Uterus (tissue), 4 donors: ENCODE measurements around the gene NOG. TPM values are rescaled to one million over a fixed set of nuclear protein-coding genes. Genes with fewer than 3 reads are reported as not detected.
A peak's percentile ranks its signal among the peaks of the same experiment; 100 is the strongest.

Experiments used
- DNase-seq, 2 donors: peaks; one replicate each; pipeline ENCODE4 v3.0.0-alpha.2; 2019 to 2020
- H3K27ac ChIP-seq, 2 donors: fragments of 200-600 bp; sonication (generic); 1 replicate in 1 of 2; 2 replicates in 1 of 2; pipeline ENCODE4 v1.5.1; 2016 to 2018
- H3K27me3 ChIP-seq, 2 donors: fragments of 200-600 bp; sonication (generic); one replicate each; pipeline ENCODE4 v1.5.1; 2018 to 2019; ENCODE audit warnings: control low read depth in 1 of 2
- H3K36me3 ChIP-seq, 2 donors: fragments of 200-600 bp; sonication (generic); one replicate each; pipeline ENCODE4 v1.5.1; 2019; ENCODE audit warnings: control low read depth in 1 of 2
- H3K4me1 ChIP-seq, 2 donors: fragments of 200-600 bp; sonication (generic); one replicate each; pipeline ENCODE4 v1.5.1; 2018 to 2019; ENCODE audit warnings: control low read depth in 1 of 2
- H3K4me3 ChIP-seq, 2 donors: fragments of 200-600 bp; sonication (generic); 1 replicate in 1 of 2; 2 replicates in 1 of 2; pipeline ENCODE4 v1.5.1; 2018 to 2019; ENCODE audit warnings: mild to moderate bottlenecking in 1 of 2
- H3K9me3 ChIP-seq, 2 donors: fragments of 200-600 bp; sonication (generic); one replicate each; pipeline ENCODE4 v1.5.1; 2019; ENCODE audit warnings: control low read depth in 1 of 2
- CTCF ChIP-seq, 4 experiments: fragments of 200-600 bp in 2 of 4; fragments of 450-650 bp in 2 of 4; sonication (generic) in 2 of 4; IDR thresholded peaks; one replicate each; pipeline ENCODE4 v1.5.1; 2016 to 2019; ENCODE audit warnings: antibody characterized with exemption in 4 of 4, mild to moderate bottlenecking in 2 of 4, moderate library complexity in 1 of 4
- POLR2A ChIP-seq, 2 donors: fragments of 450-650 bp; IDR thresholded peaks; one replicate each; pipeline ENCODE4 v1.6.1; 2016; ENCODE audit warnings: antibody characterized with exemption in 2 of 2, mild to moderate bottlenecking in 1 of 2, moderate library complexity in 1 of 2
- intact Hi-C: fragments of 100-400 bp; cut with DNase I; formaldehyde crosslinking; loops from one replicate; pipeline ENCODE4 v1.15.1; 2023; ENCODE audit warnings: low total_unique reads
- total RNA-seq, 4 donors: library from RNA; depleted of rRNA in 3 of 4; stranded (reverse); fragments of >200 nt in 3 of 4; gene quantifications; one replicate each; pipeline versions ENCODE4 v1.1.0 to v1.2.4, GENCODE V29; 2014 to 2023
- donor health status: DM: yes; HTN: yes; CAD: no.

NOG gene
- total RNA-seq, 4 donors from 2014 or later, result 0.21 to 2.6 TPM; not detected in 2

GRCh38 chr17:56593086-56593645 is 333 bp upstream of the NOG start:
- Histone ChIP-seq H3K27me3 (peaks cover 14 to 40% of the 10 kb centered on the region in 2 donors), H3K9me3 (no peaks in the 10 kb centered on the region), H3K4me1 (peaks cover 0 to 31% of the 10 kb centered on the region in 2 donors), H3K36me3 (no peaks in the 10 kb centered on the region), H3K27ac (no peak overlapping the region), H3K4me3 (peak overlapping the region; percentile 22 to 39)
- intact Hi-C loops, result loop anchor here (10.0 kb wide), 1 partner anchor 122 kb away; no protein-coding TSS in a partner anchor
- DNase-seq, result peak in 1 of 2 donors; percentile 16
- TF ChIP-seq CTCF (IDR thresholded peaks at IDR 0.05) (no peak), POLR2A (IDR thresholded peaks at IDR 0.05) (no peak)

GRCh38 chr17:56594320-56595107 is 1.0 kb downstream of the NOG start:
- DNase-seq, result no peak
- intact Hi-C loops, result loop anchor here (10.0 kb wide), 1 partner anchor 120 kb away; no protein-coding TSS in a partner anchor
- Histone ChIP-seq H3K4me1 (peaks cover 0 to 31% of the 10 kb centered on the region in 2 donors), H3K4me3 (peak overlapping the region; percentile 22 to 39), H3K27me3 (peaks cover 24 to 47% of the 10 kb centered on the region in 2 donors), H3K9me3 (no peaks in the 10 kb centered on the region), H3K27ac (no peak overlapping the region), H3K36me3 (no peaks in the 10 kb centered on the region)
- TF ChIP-seq CTCF (IDR thresholded peaks at IDR 0.05), result no peak
- no peak for TF ChIP-seq POLR2A (IDR thresholded peaks at IDR 0.05)

DNA sequence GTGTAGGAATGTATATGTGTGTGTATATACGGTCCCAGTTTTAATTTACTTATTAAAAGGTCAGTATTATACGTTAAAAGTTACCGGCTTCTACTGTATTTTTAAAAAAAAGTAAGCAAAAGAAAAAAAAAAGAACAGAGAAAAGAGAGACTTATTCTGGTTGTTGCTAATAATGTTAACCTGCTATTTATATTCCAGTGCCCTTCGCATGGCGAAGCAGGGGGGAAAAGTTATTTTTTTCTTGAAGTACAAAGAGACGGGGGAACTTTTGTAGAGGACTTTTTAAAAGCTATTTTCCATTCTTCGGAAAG is 1.6 kb downstream of the NOG start:
- intact Hi-C loops, result loop anchor here (10.0 kb wide), 1 partner anchor 120 kb away; no protein-coding TSS in a partner anchor
- Histone ChIP-seq H3K27ac (no peak overlapping the region), H3K4me1 (peaks cover 0 to 31% of the 10 kb centered on the region in 2 donors), H3K9me3 (no peaks in the 10 kb centered on the region), H3K4me3 (no peak overlapping the region), H3K36me3 (no peaks in the 10 kb centered on the region), H3K27me3 (peaks cover 24 to 47% of the 10 kb centered on the region in 2 donors)
- TF ChIP-seq POLR2A (IDR thresholded peaks at IDR 0.05) (no peak), CTCF (IDR thresholded peaks at IDR 0.05) (no peak)
- DNase-seq, result no peak

DNA sequence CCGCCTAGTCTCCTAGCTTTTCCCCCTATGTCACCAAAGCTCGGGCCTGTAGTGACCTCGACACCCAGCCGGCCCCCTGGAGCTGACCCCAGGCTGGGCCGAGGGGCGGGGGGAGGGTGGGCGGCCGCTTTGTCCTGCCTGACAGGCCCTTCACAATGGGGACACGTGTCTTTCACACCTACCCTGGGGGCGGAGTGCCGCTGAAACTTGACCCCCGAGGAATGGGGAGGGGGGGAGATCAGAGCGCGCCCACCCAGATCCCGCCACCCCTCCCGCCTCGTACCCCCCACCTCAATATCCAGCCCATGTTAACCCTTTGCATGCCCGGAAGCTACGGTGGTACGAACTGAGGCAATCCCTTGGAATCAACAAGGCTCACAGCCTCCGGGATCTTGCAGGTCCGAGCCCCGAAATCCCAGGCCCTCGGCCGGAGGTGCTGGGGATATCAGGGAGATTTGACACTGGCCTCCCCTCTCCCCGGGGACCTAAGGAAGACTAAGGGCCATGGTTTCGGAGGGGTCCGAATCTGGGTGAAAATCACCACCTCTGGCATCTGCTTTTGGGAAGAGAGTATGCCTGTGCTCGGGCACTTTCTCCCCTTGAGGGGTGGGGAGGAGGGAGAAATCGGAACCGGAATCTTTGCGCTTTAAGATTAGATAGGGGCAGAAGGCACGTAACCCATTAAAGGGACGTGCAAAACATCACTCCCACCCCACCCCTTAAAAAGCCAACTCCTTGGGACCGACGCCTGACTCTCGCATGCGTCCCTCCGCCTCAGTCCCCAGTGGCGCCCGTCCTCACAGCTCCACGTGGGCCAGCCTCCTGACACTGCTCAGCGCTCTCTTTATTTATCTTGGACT is 2.6 kb downstream of the NOG start:
- no peaks in the 10 kb centered on the region for H3K36me3 ChIP-seq
- no peak for DNase-seq
- H3K4me3 ChIP-seq, result no peak overlapping the region
- no peaks in the 10 kb centered on the region for H3K9me3 ChIP-seq
- intact Hi-C loops, result loop anchor here (10.0 kb wide), 1 partner anchor 119 kb away; no protein-coding TSS in a partner anchor
- TF ChIP-seq POLR2A (IDR thresholded peaks at IDR 0.05) (no peak), CTCF (IDR thresholded peaks at IDR 0.05) (no peak)
- no peak overlapping the region for H3K27ac ChIP-seq
- H3K4me1 ChIP-seq, result peaks cover 0 to 31% of the 10 kb centered on the region in 2 donors
- H3K27me3 ChIP-seq, result peaks cover 24 to 54% of the 10 kb centered on the region in 2 donors
